Keratinocyte (primary cell): ENCODE results near the gene ACSL4. TPM values are rescaled to one million over a fixed set of nuclear protein-coding genes. Genes with fewer than 3 reads are reported as not detected.

ENCODE experiments used
- DNase-seq: peaks from one replicate; pipeline ENCODE4 v3.0.0-alpha.2; 2011; ENCODE audit warnings: low read depth, missing footprints, low spot score
- FAIRE-seq: peaks from 2 replicates; lab custom pipeline; 2011; peaks lifted over from hg19 to GRCh38; lab: Jason Lieb, UNC
- H2AFZ ChIP-seq: 2 replicates; pipeline ENCODE4 v1.6.0; 2012; ENCODE audit warnings: low read length, control low read depth, inconsistent platforms; ENCODE audit not compliant: control insufficient read depth
- H3K27ac ChIP-seq: 2 replicates; pipeline ENCODE4 v1.5.1; 2011; ENCODE audit warnings: low read length; ENCODE audit not compliant: control insufficient read depth, insufficient read depth
- H3K27me3 ChIP-seq: 3 replicates; pipeline ENCODE4 v1.6.0; 2011; ENCODE audit warnings: low read length; ENCODE audit not compliant: control insufficient read depth, insufficient read depth; ENCODE audit errors: extremely low read depth
- H3K36me3 ChIP-seq, 2 experiments: 2 replicates in 1 of 2; 3 replicates in 1 of 2; pipeline ENCODE4 v1.5.1; 2011; ENCODE audit warnings: low read length in 2 of 2, mild to moderate bottlenecking in 1 of 2; ENCODE audit not compliant: control insufficient read depth in 2 of 2, insufficient read depth in 2 of 2; ENCODE audit errors: extremely low read depth in 1 of 2
- H3K4me1 ChIP-seq: 3 replicates; pipeline ENCODE4 v1.5.1; 2011; ENCODE audit warnings: low read length; ENCODE audit not compliant: control insufficient read depth, insufficient read depth; ENCODE audit errors: extremely low read depth
- H3K4me2 ChIP-seq: 3 replicates; pipeline ENCODE4 v1.6.0; 2011; ENCODE audit warnings: low read depth, low read length; ENCODE audit not compliant: control insufficient read depth, insufficient read depth; ENCODE audit errors: extremely low read depth
- H3K4me3 ChIP-seq, 3 experiments: fragments of 200-600 bp in 1 of 3; sonication (generic) in 1 of 3; 2 replicates in 2 of 3; 3 replicates in 1 of 3; pipeline ENCODE4 v1.5.1; 2011 to 2016; ENCODE audit warnings: low read length in 3 of 3, mild to moderate bottlenecking in 3 of 3, control low read depth in 2 of 3, inconsistent platforms in 1 of 3, low read depth in 1 of 3, mixed read lengths in 1 of 3, mixed run types in 1 of 3, moderate library complexity in 1 of 3; ENCODE audit not compliant: control insufficient read depth in 2 of 3, insufficient read depth in 2 of 3; ENCODE audit errors: extremely low read depth in 1 of 3
- H3K79me2 ChIP-seq: 2 replicates; pipeline ENCODE4 v1.6.0; 2012; ENCODE audit warnings: low read length; ENCODE audit not compliant: control insufficient read depth, insufficient read depth
- H3K9ac ChIP-seq: 3 replicates; pipeline ENCODE4 v1.6.0; 2011; ENCODE audit warnings: low read length; ENCODE audit not compliant: control insufficient read depth, insufficient read depth; ENCODE audit errors: extremely low read depth
- H3K9me1 ChIP-seq: 3 replicates; pipeline ENCODE4 v1.6.0; 2011; ENCODE audit warnings: low read length; ENCODE audit not compliant: control insufficient read depth, insufficient read depth; ENCODE audit errors: extremely low read depth
- H3K9me3 ChIP-seq: 2 replicates; pipeline ENCODE4 v1.5.1; 2012; ENCODE audit warnings: low read depth, low read length; ENCODE audit not compliant: control insufficient read depth
- H4K20me1 ChIP-seq: 3 replicates; pipeline ENCODE4 v1.6.0; 2011; ENCODE audit warnings: low read length; ENCODE audit not compliant: control insufficient read depth, insufficient read depth; ENCODE audit errors: extremely low read depth
- EZH2 ChIP-seq: IDR thresholded peaks from one replicate; pipeline ENCODE4 v1.6.1; 2012; ENCODE audit warnings: inconsistent platforms, mild to moderate bottlenecking, low read length, moderate library complexity
- dilution Hi-C: fragments of 300-500 bp; cut with MboI; formaldehyde crosslinking; loops from one replicate; pipeline ENCODE4 v1.7.0; 2020; ENCODE audit warnings: low sequenced_read_pairs; ENCODE audit not compliant: extremely low pct_ligation_motif_present
- polyA plus RNA-seq, 5 experiments: library from polyadenylated mRNA; depleted of rRNA in 3 of 5; stranded (reverse) in 3 of 5; stranded (forward) in 1 of 5; unstranded in 1 of 5; fragments of >200 nt; gene quantifications; 1 replicate in 1 of 5; 2 replicates in 3 of 5; 3 replicates in 1 of 5; pipeline versions ENCODE4 v1.2.1 to v1.2.3, GENCODE V29; 2011 to 2012; ENCODE audit warnings: missing spikeins in 2 of 5, low read depth in 1 of 5, low replicate concordance in 1 of 5
- TF ChIP-seq, protein P1 (sequence below), 3 experiments: IDR thresholded peaks in 1 of 3; conservative IDR thresholded peaks in 1 of 3; optimal IDR thresholded peaks in 1 of 3; 2 replicates in 2 of 3; 3 replicates in 1 of 3; pipeline versions ENCODE3 to v1.5.1; 2011; ENCODE audit warnings: low read length in 3 of 3, mild to moderate bottlenecking in 3 of 3, moderate library complexity in 2 of 3, control low read depth in 1 of 3, inconsistent platforms in 1 of 3; ENCODE audit not compliant: insufficient read depth in 2 of 3; ENCODE audit errors: extremely low read depth in 1 of 3

The ACSL4 gene
- polyA plus RNA-seq, 1 donor (not counting 4 experiments of a cell fraction or from before 2014, with no cell fraction given), result 78.3 TPM

DNA sequence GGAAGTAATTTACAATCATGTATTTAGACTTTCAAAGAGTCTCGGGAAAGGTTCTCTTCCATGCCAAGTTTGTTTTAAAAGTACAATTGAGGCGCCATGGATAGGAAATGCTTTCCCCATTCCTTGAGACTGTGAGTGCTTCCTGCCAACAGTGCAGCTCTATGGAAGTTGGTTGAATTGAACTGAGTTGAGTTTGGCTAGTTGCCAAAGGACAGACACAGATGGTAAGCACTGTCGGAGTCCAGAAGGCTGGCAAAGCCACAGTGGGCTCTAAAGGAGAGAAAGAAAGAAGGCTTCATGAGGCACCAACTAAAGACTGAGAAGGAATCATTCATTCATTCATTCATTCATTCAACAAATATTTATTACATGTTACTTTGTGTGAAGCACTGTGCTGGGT, 103.7 kb downstream of the ACSL4 start:
- Histone ChIP-seq H3K9me3 (no peaks in the 10 kb centered on the region), H3K27ac (no peak overlapping the region), H4K20me1 (no peaks in the 10 kb centered on the region), H2AFZ (no peak overlapping the region), H3K36me3 (no peaks in the 10 kb centered on the region), H3K9me1 (no peaks in the 10 kb centered on the region), H3K4me3 (no peak overlapping the region), H3K9ac (no peak overlapping the region), H3K4me1 (no peaks in the 10 kb centered on the region), H3K4me2 (no peak overlapping the region), H3K79me2 (no peaks in the 10 kb centered on the region), H3K27me3 (peaks cover 5% of the 10 kb centered on the region)
- TF ChIP-seq EZH2, result no peak
- TF ChIP-seq, protein P1, sequence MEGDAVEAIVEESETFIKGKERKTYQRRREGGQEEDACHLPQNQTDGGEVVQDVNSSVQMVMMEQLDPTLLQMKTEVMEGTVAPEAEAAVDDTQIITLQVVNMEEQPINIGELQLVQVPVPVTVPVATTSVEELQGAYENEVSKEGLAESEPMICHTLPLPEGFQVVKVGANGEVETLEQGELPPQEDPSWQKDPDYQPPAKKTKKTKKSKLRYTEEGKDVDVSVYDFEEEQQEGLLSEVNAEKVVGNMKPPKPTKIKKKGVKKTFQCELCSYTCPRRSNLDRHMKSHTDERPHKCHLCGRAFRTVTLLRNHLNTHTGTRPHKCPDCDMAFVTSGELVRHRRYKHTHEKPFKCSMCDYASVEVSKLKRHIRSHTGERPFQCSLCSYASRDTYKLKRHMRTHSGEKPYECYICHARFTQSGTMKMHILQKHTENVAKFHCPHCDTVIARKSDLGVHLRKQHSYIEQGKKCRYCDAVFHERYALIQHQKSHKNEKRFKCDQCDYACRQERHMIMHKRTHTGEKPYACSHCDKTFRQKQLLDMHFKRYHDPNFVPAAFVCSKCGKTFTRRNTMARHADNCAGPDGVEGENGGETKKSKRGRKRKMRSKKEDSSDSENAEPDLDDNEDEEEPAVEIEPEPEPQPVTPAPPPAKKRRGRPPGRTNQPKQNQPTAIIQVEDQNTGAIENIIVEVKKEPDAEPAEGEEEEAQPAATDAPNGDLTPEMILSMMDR (optimal IDR thresholded peaks at IDR 0.05 in 1 of 3, IDR thresholded peaks at IDR 0.05 in 1 of 3, conservative IDR thresholded peaks at IDR 0.05 in 1 of 3; ENCODE audit: extremely low read depth in 1 of 3, insufficient read depth in 2 of 3, low read length in 3 of 3), result no peak
- dilution Hi-C loops, result no loop called here
- no peak for FAIRE-seq
- no peak for DNase-seq

DNA sequence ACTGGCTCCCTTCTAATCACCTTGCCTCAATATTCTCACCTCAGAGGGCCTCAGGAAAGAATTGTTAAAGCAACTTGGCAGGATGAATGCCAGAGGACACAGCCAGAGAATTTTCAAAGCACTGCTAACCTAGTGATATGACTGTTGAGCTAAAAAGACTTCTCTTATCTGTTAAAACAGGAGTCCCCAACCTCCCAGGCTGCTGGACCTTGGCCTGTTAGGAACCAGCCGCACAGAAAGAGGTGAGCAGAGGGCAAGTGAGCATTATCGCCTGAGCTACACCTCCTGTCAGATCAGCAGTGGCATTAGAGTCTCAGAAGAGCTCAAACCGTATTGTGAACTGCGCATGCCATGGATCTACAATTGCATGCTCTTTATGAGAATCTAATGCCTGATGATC, 106.4 kb downstream of the ACSL4 start:
- Histone ChIP-seq H2AFZ (no peak overlapping the region), H3K36me3 (no peaks in the 10 kb centered on the region), H4K20me1 (no peaks in the 10 kb centered on the region), H3K27me3 (peaks cover 5% of the 10 kb centered on the region), H3K9ac (no peak overlapping the region), H3K27ac (no peak overlapping the region), H3K79me2 (no peaks in the 10 kb centered on the region), H3K4me3 (no peak overlapping the region), H3K9me3 (no peaks in the 10 kb centered on the region), H3K4me1 (no peaks in the 10 kb centered on the region), H3K9me1 (no peaks in the 10 kb centered on the region), H3K4me2 (no peak overlapping the region)
- FAIRE-seq, result no peak
- DNase-seq, result no peak
- dilution Hi-C loops, result no loop called here
- TF ChIP-seq, protein P1 (optimal IDR thresholded peaks at IDR 0.05 in 1 of 3, IDR thresholded peaks at IDR 0.05 in 1 of 3, conservative IDR thresholded peaks at IDR 0.05 in 1 of 3; ENCODE audit: extremely low read depth in 1 of 3, insufficient read depth in 2 of 3, low read length in 3 of 3), result no peak
- TF ChIP-seq EZH2, result no peak
